ENCODE data around the gene ATG10. TPM values are rescaled to one million over a fixed set of nuclear protein-coding genes. Genes with fewer than 3 reads are reported as not detected.

Gene ATG10
- total RNA-seq, 1 experiment from 2014 or later: 7.6 TPM

DNA sequence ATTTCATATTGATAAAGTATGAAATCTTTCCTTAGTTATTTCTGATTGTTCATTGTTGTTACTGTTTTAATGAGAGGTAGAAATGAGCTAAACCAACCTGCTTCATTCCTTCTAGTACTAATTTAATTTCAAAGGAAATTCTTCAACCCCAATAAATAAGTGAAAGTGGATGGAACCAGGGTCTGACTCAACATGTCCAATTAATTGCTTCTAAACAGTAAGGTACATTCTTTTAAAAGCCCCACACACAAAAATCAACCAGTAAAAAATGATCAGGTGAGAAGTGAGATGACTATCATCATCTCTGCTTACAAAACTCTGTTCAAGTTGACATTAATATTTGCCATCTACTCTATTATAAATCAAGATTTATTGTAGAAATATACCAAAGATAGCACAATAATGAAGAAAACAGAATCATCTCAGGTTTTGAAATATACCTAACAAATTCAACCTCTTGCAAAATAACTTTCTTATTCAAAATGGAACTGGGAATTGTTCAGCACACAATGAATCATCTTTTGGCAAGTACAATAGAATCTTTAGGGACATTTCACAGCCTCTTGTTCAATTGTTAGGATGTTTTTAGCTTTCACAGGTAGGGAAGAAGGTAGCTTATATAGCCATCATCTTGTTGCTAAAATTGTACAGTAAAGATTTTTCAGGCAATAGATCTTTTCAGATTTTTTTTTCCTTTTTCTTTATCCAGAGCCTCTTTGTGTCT lies 191.8 kb downstream of the ATG10 start:
- H3K56ac ChIP-seq (ENCODE audit: insufficient read length, low read depth, low read length): no peak overlapping the region
- H2BK12ac ChIP-seq (ENCODE audit: insufficient read length, low read depth, low read length): no peak overlapping the region
- no peaks in the 10 kb centered on the region for H3K9me3 Mint-ChIP-seq
- peaks cover 30 to 42% of the 10 kb centered on the region in 2 experiments for H3K4me1 Mint-ChIP-seq
- no peaks in the 10 kb centered on the region for H3K79me1 ChIP-seq (ENCODE audit: insufficient read depth, low read depth, low read length, poor library complexity, severe bottlenecking)
- no peak overlapping the region for H3K4ac ChIP-seq (ENCODE audit: low read depth, low read length)
- no peak overlapping the region for H3K14ac ChIP-seq (ENCODE audit: insufficient read depth, low read length)
- H3K27ac Mint-ChIP-seq: 0 out of 7 replicates have a peak overlapping the region, but pooled peaks of 2 of the 3 experiments have one; percentile 30 to 33
- no peaks in the 10 kb centered on the region for H3K79me2 ChIP-seq (ENCODE audit: insufficient read depth, low read length)
- no peak overlapping the region for H2AFZ ChIP-seq (ENCODE audit: low read length)
- H3K27me3 ChIP-seq (ENCODE audit: insufficient read depth, low read length): no peaks in the 10 kb centered on the region
- no peaks in the 10 kb centered on the region for H3K9me3 ChIP-seq (ENCODE audit: control insufficient read depth, low read depth, low read length)
- no peaks in the 10 kb centered on the region for H3K23me2 ChIP-seq (ENCODE audit: insufficient read length, low read depth, low read length, poor library complexity, severe bottlenecking)
- no peaks in the 10 kb centered on the region for H3K27me3 Mint-ChIP-seq (ENCODE audit: low read depth)
- peaks cover 5% of the 10 kb centered on the region; the same call in 1 of the 2 replicates for H3K4me1 ChIP-seq (ENCODE audit: insufficient read depth, low read length)
- no peak overlapping the region for H3T11ph ChIP-seq (ENCODE audit: low read length)
- TF ChIP-seq, protein P1, sequence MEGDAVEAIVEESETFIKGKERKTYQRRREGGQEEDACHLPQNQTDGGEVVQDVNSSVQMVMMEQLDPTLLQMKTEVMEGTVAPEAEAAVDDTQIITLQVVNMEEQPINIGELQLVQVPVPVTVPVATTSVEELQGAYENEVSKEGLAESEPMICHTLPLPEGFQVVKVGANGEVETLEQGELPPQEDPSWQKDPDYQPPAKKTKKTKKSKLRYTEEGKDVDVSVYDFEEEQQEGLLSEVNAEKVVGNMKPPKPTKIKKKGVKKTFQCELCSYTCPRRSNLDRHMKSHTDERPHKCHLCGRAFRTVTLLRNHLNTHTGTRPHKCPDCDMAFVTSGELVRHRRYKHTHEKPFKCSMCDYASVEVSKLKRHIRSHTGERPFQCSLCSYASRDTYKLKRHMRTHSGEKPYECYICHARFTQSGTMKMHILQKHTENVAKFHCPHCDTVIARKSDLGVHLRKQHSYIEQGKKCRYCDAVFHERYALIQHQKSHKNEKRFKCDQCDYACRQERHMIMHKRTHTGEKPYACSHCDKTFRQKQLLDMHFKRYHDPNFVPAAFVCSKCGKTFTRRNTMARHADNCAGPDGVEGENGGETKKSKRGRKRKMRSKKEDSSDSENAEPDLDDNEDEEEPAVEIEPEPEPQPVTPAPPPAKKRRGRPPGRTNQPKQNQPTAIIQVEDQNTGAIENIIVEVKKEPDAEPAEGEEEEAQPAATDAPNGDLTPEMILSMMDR (conservative IDR thresholded peaks at IDR 0.05): no peak
- DNase-seq: no peak
- H4K5ac ChIP-seq (ENCODE audit: insufficient read length, low read depth, low read length): no peak overlapping the region
- H3K36me3 Mint-ChIP-seq (ENCODE audit: insufficient read depth in 1 of 3, low read depth in 3 of 3): no peaks in the 10 kb centered on the region
- H2BK20ac ChIP-seq (ENCODE audit: low read depth, low read length, poor library complexity, severe bottlenecking): no peak overlapping the region
- no peak overlapping the region for H3K4me2 ChIP-seq (ENCODE audit: insufficient read depth, insufficient read length, low read length)
- no peak overlapping the region for H3K23ac ChIP-seq (ENCODE audit: insufficient read length, low read depth, low read length)
- H2BK5ac ChIP-seq (ENCODE audit: insufficient read length, low read length): no peak overlapping the region
- H3K18ac ChIP-seq (ENCODE audit: insufficient read length, low read depth, low read length): no peak overlapping the region
- H3K27ac ChIP-seq (ENCODE audit: insufficient read length, low read depth, low read length): no peak overlapping the region
- no peak overlapping the region for H4K8ac ChIP-seq (replicated peaks; ENCODE audit: insufficient read length, low read depth, low read length)
- no peak overlapping the region for H4K91ac ChIP-seq (ENCODE audit: insufficient read length, low read depth, low read length)
- no peak overlapping the region for H2BK120ac ChIP-seq (ENCODE audit: low read depth, low read length, poor library complexity, severe bottlenecking)
- H3K9ac ChIP-seq (ENCODE audit: extremely low read depth, insufficient read length, low read length): no peak overlapping the region
- no peaks in the 10 kb centered on the region for H4K20me1 ChIP-seq (ENCODE audit: control insufficient read depth, insufficient read depth, insufficient read length)
- no peak overlapping the region for H3K4me3 Mint-ChIP-seq
- no peak overlapping the region for H2AK5ac ChIP-seq (ENCODE audit: insufficient read length, low read length)
- no peak overlapping the region for H2BK15ac ChIP-seq (ENCODE audit: low read depth, low read length)

All from H9 (cell line).